Heart right ventricle (tissue), 16 donors: Measurements from ENCODE around the gene GFI1B. TPM values are rescaled to one million over a fixed set of nuclear protein-coding genes. Genes with fewer than 3 reads are reported as not detected.

Source experiments
- ATAC-seq, 8 donors: fragments of 200-7000 bp; cut with Tn5 transposase; one replicate each; pipeline ENCODE4 v1.9.1; 2020; ENCODE audit warnings: mild to moderate bottlenecking in 8 of 8, moderate library complexity in 8 of 8, moderate number of reproducible peaks in 1 of 8
- DNase-seq, 2 donors: peaks; one replicate each; pipeline ENCODE4 v3.0.0-alpha.2; 2020
- H3K27ac ChIP-seq, 10 donors: fragments of 200-600 bp; sonication (generic) in 2 of 10; one replicate each; pipeline versions ENCODE4 v1.5.0 to v1.8.0; 2020 to 2022; ENCODE audit warnings: mild to moderate bottlenecking in 3 of 10
- H3K27me3 ChIP-seq, 7 donors: fragments of 200-600 bp; one replicate each; pipeline ENCODE4 v1.8.0; 2021 to 2022; ENCODE audit warnings: mild to moderate bottlenecking in 2 of 7
- H3K36me3 ChIP-seq, 9 donors: fragments of 200-600 bp; sonication (generic) in 1 of 9; one replicate each; pipeline versions ENCODE4 v1.5.0 to v1.8.0; 2020 to 2022; ENCODE audit warnings: mild to moderate bottlenecking in 2 of 9
- H3K4me1 ChIP-seq, 9 donors: fragments of 200-600 bp; sonication (generic) in 1 of 9; one replicate each; pipeline versions ENCODE4 v1.5.0 to v1.8.0; 2020 to 2022; ENCODE audit warnings: mild to moderate bottlenecking in 4 of 9
- H3K4me3 ChIP-seq, 10 donors: fragments of 200-600 bp; sonication (generic) in 2 of 10; one replicate each; pipeline versions ENCODE4 v1.5.0 to v1.8.0; 2020 to 2022; ENCODE audit warnings: mild to moderate bottlenecking in 7 of 10, moderate library complexity in 2 of 10
- H3K9me3 ChIP-seq, 11 donors: fragments of 200-600 bp in 10 of 11; sonication (generic) in 2 of 11; one replicate each; pipeline versions ENCODE4 v1.5.0 to v1.8.0; 2013 to 2022; ENCODE audit warnings: mild to moderate bottlenecking in 2 of 11, control low read depth in 1 of 11, moderate library complexity in 1 of 11
- WGBS, 2 donors: extraction: QIAGEN DNeasy Blood & Tissue Kit; methylation state at CpG; one replicate each; pipeline ENCODE4 v1.1.7; 2013; ENCODE audit warnings: inconsistent platforms in 1 of 2; 5-methylcytosine and 5-hydroxymethylcytosine counted together
- intact Hi-C, 10 donors: fragments of 100-400 bp; cut with DNase I; formaldehyde crosslinking; loops; one replicate each; pipeline versions ENCODE4 v1.11.1 to v1.14.2; 2022
- polyA plus RNA-seq, 2 donors: library from polyadenylated mRNA; stranded (reverse); fragments of 200-250 nt; gene quantifications; one replicate each; pipeline ENCODE4 v1.2.3, GENCODE V29; 2013
- total RNA-seq, 10 donors: library from RNA; stranded (reverse); fragmentation: NEBNext Ultra II Directional in 3 of 10; extraction: Animal tissue kit (Norgen Biotek cat#: 25700) in 3 of 10; gene quantifications; one replicate each; pipeline versions ENCODE4 v1.2.1 to v1.2.4, GENCODE V29; 2021 to 2023
- TF ChIP-seq, protein P1 (sequence below), 9 donors: fragments of 200-600 bp; sonication (generic) in 2 of 9; IDR thresholded peaks; one replicate each; pipeline versions ENCODE4 v1.5.0 to v1.8.0; 2021 to 2022; ENCODE audit warnings: antibody characterized with exemption in 9 of 9, mild to moderate bottlenecking in 5 of 9, moderate library complexity in 1 of 9
- donor health status: Arrhythmogenic right ventricular cardiomyopathy.
- donor health status: ischemic (EF 13 %, LVEDD 7.1; RV severe dilation, severe dysfunction).
- donor health status: healthy with polysubstance abuse.
- donor health status: DM: no; HTN: yes; CAD: no.
- donor health status: DM: no; HTN: no; CAD: no.
- donor health status: ischemic (EF 25% LVEDD 6.9; RV normal size, moderate dysfunction).
- donor health status: ischemic (EF 25% LVEDD 5.7; RV mildly dilated, moderate dysfunction).
- donor health status: healthy.
- donor health status: DM: yes; HTN: yes; CAD: no.
- donor health status: Ischemic cardiomyopathy.
- donor health status: ischemic (EF 35%, LVEDD 5.7; RV mildly dilated, moderate dysfunction).
- donor health status: nonischemic (EF 11% LVEDD 7.7; RV severe dilation, severe dysfunction).
- donor health status: DM: yes; HTN: yes; CAD: no.
- donor health status: PGD.
- donor health status: ischemic (EF 29% LVEDD 5.4; RV normal size, mild dysfunction).
- donor health status: nonischemic (EF 23%, LVEDD 6.1; RV moderate dilation, normal function).

The GFI1B gene
- total and polyA plus RNA-seq, 12 donors: 0.06 to 0.49 (median 0.24) TPM; not detected in 4

GRCh38 chr9:132993511-132993939, 15.0 kb downstream of the GFI1B start:
- intact Hi-C loops: no loop called here
- Histone ChIP-seq H3K27ac (no peak overlapping the region), H3K9me3 (no peaks in the 10 kb centered on the region), H3K27me3 (peaks cover 0 to 60% (median 41%) of the 10 kb centered on the region in 7 donors), H3K36me3 (no peaks in the 10 kb centered on the region), H3K4me1 (no peaks in the 10 kb centered on the region), H3K4me3 (no peak overlapping the region)
- 68% methylated on average over 14 of the region's 14 CpGs for whole genome bisulfite sequencing, 2 donors
- DNase-seq (no peak), ATAC-seq (no peak)
- TF ChIP-seq, protein P1, sequence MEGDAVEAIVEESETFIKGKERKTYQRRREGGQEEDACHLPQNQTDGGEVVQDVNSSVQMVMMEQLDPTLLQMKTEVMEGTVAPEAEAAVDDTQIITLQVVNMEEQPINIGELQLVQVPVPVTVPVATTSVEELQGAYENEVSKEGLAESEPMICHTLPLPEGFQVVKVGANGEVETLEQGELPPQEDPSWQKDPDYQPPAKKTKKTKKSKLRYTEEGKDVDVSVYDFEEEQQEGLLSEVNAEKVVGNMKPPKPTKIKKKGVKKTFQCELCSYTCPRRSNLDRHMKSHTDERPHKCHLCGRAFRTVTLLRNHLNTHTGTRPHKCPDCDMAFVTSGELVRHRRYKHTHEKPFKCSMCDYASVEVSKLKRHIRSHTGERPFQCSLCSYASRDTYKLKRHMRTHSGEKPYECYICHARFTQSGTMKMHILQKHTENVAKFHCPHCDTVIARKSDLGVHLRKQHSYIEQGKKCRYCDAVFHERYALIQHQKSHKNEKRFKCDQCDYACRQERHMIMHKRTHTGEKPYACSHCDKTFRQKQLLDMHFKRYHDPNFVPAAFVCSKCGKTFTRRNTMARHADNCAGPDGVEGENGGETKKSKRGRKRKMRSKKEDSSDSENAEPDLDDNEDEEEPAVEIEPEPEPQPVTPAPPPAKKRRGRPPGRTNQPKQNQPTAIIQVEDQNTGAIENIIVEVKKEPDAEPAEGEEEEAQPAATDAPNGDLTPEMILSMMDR (IDR thresholded peaks at IDR 0.05): no peak

DNA sequence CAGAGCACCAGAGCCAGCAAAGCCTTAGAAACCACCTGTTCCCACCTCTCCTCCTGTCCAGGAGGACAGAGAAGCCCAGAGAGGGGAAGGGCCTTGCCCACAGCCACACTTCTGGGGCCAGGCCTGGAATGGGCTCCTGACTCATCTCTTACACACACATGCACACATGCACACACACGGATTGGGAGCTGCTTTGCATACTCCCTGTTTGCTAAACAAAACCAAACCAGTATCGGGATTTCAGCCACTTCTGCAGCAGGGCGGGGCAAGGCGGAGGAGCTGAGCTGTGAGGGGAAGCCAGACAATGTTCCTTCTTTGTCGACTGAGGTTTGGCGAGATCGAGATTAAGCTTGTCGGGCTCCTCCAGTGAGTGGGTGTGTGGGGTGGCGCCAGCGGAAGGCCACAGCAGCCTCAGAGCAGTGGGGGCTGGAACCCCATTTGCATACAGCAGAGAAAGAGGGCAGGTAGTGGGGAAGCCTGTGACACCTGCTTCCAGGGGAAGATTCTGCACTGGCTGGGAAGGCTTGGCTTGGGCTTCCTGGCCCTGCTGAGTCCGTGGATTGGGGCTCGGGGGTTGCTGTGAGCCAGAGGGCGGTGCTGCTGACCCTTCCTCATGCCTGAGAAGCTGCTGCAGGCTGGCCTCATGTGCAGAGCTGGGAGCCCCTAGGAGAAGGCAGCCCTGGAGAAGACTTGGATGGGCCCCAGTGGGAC, 16.1 kb downstream of the GFI1B start:
- peaks cover 0 to 5% (median 0%) of the 10 kb centered on the region in 9 donors for H3K4me1 ChIP-seq
- no peak overlapping the region for H3K4me3 ChIP-seq
- H3K9me3 ChIP-seq: no peaks in the 10 kb centered on the region
- no peak overlapping the region for H3K27ac ChIP-seq
- intact Hi-C loops: no loop called here
- 43 to 48% methylated on average over 13 of the region's 13 CpGs for WGBS, 2 donors
- TF ChIP-seq, protein P1 (IDR thresholded peaks at IDR 0.05): no peak
- H3K36me3 ChIP-seq: no peaks in the 10 kb centered on the region
- peaks cover 0 to 69% (median 43%) of the 10 kb centered on the region in 7 donors for H3K27me3 ChIP-seq
- ATAC-seq: no peak
- DNase-seq: no peak

DNA sequence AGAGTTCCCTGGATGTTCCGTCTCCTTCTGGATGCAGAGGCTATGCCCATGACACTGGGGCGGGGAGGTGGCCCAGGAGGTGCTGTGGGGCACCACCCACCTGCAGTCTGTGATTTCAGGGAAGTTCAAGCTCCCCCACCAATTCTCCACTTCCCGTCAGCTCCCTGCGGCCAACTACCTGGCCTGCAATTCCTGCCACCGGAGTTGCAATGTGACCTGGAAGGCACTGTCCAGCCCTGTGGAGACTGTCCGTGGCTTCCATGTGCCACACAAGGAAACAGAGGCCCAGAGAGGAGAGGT, 16.6 kb downstream of the GFI1B start:
- WGBS, 2 donors: 83 to 90% methylated on average over 6 of the region's 6 CpGs
- Histone ChIP-seq H3K4me1 (peaks cover 0 to 8% (median 0%) of the 10 kb centered on the region in 9 donors), H3K36me3 (no peaks in the 10 kb centered on the region), H3K4me3 (no peak overlapping the region), H3K27me3 (peaks cover 0 to 72% (median 47%) of the 10 kb centered on the region in 7 donors), H3K27ac (no peak overlapping the region), H3K9me3 (no peaks in the 10 kb centered on the region)
- intact Hi-C loops: no loop called here
- ATAC-seq (no peak), DNase-seq (no peak)
- TF ChIP-seq, protein P1 (IDR thresholded peaks at IDR 0.05): no peak

DNA sequence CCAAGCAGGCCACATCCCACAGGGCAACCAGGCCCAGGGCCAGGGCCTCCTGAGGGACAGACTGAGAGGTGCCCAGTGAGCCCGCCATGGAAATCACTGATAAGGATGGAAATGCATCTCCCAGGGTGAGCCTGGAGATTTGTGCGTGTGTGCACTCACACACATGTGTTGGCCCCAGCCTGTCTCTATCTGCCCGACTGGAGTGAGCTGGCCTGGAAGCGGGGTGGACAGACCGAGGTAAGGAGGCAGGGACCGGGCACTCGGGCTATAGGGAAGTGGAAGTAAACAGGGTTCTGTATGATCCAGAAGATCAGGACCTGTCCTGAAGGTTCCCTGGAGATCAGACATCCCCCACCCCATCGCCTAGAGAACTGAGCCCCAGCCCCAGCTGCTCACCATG, 17.4 kb downstream of the GFI1B start:
- WGBS, 2 donors: 73 to 81% methylated on average over 8 of the region's 8 CpGs
- H3K36me3 ChIP-seq: no peaks in the 10 kb centered on the region
- DNase-seq: no peak
- no peak overlapping the region for H3K4me3 ChIP-seq
- H3K9me3 ChIP-seq: no peaks in the 10 kb centered on the region
- intact Hi-C loops: no loop called here
- peaks cover 0 to 79% (median 51%) of the 10 kb centered on the region in 7 donors for H3K27me3 ChIP-seq
- no peak overlapping the region for H3K27ac ChIP-seq
- TF ChIP-seq, protein P1 (IDR thresholded peaks at IDR 0.05): no peak
- ATAC-seq: peak in 1 of 8 donors; percentile 5
- H3K4me1 ChIP-seq: peaks cover 0 to 8% (median 0%) of the 10 kb centered on the region in 9 donors
